Gastroesophageal sphincter (tissue), 4 donors: ENCODE results near the gene BCAS3. TPM values are rescaled to one million over a fixed set of nuclear protein-coding genes. Genes with fewer than 3 reads are reported as not detected.

ENCODE experiments used
- ATAC-seq: fragments of 150-250 bp; one replicate; pipeline ENCODE4 v1.9.1; 2016; ENCODE audit warnings: mild to moderate bottlenecking, moderate library complexity
- H3K27ac ChIP-seq, 4 donors: fragments of 200-600 bp; sonication (generic) in 3 of 4; 1 replicate in 3 of 4; 2 replicates in 1 of 4; pipeline ENCODE4 v1.5.1; 2016 to 2019
- H3K27me3 ChIP-seq: fragments of 200-600 bp; sonication (generic); one replicate; pipeline ENCODE4 v1.5.1; 2019
- H3K36me3 ChIP-seq, 2 donors: fragments of 200-600 bp; sonication (generic); one replicate each; pipeline ENCODE4 v1.5.1; 2019; ENCODE audit warnings: control low read depth in 1 of 2
- H3K4me1 ChIP-seq, 3 donors: fragments of 200-600 bp; sonication (generic); 1 replicate in 2 of 3; 2 replicates in 1 of 3; pipeline ENCODE4 v1.5.1; 2016 to 2019; ENCODE audit warnings: control low read depth in 2 of 3
- H3K4me3 ChIP-seq, 2 donors: fragments of 200-600 bp; sonication (generic); one replicate each; pipeline ENCODE4 v1.5.1; 2019; ENCODE audit warnings: mild to moderate bottlenecking in 1 of 2, moderate library complexity in 1 of 2
- H3K9me3 ChIP-seq, 3 donors: fragments of 200-600 bp; sonication (generic); one replicate each; pipeline ENCODE4 v1.5.1; 2017 to 2019; ENCODE audit warnings: control low read depth in 2 of 3
- EP300 ChIP-seq: sonication (generic); formaldehyde crosslinking; IDR thresholded peaks from one replicate; pipeline ENCODE4 v1.6.1; 2017; ENCODE audit warnings: antibody characterized with exemption, mild to moderate bottlenecking
- POLR2A ChIP-seq, 2 donors: fragments of 450-650 bp; IDR thresholded peaks; one replicate each; pipeline ENCODE4 v1.6.1; 2017; ENCODE audit warnings: antibody characterized with exemption in 2 of 2, mild to moderate bottlenecking in 2 of 2, moderate library complexity in 1 of 2
- POLR2AphosphoS5 ChIP-seq: sonication (generic); formaldehyde crosslinking; IDR thresholded peaks from one replicate; pipeline ENCODE4 v1.6.1; 2017; ENCODE audit warnings: antibody characterized with exemption
- WGBS, 2 donors: methylation state at CpG; one replicate each; pipeline ENCODE4 v1.1.5; 2018; ENCODE audit warnings: low coverage in 1 of 2; 5-methylcytosine and 5-hydroxymethylcytosine counted together
- total RNA-seq, 4 donors: library from RNA; depleted of rRNA; stranded (reverse); fragments of >200 nt; gene quantifications; one replicate each; pipeline ENCODE4 v1.1.0, GENCODE V29; 2016
- TF ChIP-seq, protein P1 (sequence below), 4 experiments: fragments of 200-600 bp in 2 of 4; fragments of 450-650 bp in 2 of 4; sonication (generic) in 1 of 4; IDR thresholded peaks; one replicate each; pipeline ENCODE4 v1.5.1; 2017 to 2019; ENCODE audit warnings: antibody characterized with exemption in 4 of 4, mild to moderate bottlenecking in 2 of 4, moderate library complexity in 2 of 4

BCAS3 gene
- total RNA-seq, 4 donors from 2014 or later = 18.8 to 37.0 (median 34.5) TPM

GRCh38 chr17:61233991-61234750 is 556.5 kb downstream of the BCAS3 start:
- H3K27me3 ChIP-seq = no peaks in the 10 kb centered on the region
- H3K36me3 ChIP-seq = no peaks in the 10 kb centered on the region
- H3K9me3 ChIP-seq = no peaks in the 10 kb centered on the region
- no peak for TF ChIP-seq POLR2AphosphoS5
- no peak for TF ChIP-seq POLR2A (IDR thresholded peaks at IDR 0.05)
- TF ChIP-seq EP300 = no peak
- TF ChIP-seq, protein P1, sequence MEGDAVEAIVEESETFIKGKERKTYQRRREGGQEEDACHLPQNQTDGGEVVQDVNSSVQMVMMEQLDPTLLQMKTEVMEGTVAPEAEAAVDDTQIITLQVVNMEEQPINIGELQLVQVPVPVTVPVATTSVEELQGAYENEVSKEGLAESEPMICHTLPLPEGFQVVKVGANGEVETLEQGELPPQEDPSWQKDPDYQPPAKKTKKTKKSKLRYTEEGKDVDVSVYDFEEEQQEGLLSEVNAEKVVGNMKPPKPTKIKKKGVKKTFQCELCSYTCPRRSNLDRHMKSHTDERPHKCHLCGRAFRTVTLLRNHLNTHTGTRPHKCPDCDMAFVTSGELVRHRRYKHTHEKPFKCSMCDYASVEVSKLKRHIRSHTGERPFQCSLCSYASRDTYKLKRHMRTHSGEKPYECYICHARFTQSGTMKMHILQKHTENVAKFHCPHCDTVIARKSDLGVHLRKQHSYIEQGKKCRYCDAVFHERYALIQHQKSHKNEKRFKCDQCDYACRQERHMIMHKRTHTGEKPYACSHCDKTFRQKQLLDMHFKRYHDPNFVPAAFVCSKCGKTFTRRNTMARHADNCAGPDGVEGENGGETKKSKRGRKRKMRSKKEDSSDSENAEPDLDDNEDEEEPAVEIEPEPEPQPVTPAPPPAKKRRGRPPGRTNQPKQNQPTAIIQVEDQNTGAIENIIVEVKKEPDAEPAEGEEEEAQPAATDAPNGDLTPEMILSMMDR (IDR thresholded peaks at IDR 0.05) = no peak
- peaks cover 2 to 30% (median 6%) of the 10 kb centered on the region in 3 donors for H3K4me1 ChIP-seq
- ATAC-seq = no peak
- WGBS, 2 donors = 100% methylated on average over 1 of the region's 1 CpG; no CpG with 5 or more reads in 1 of the 2 donors
- no peak overlapping the region for H3K4me3 ChIP-seq
- no peak overlapping the region for H3K27ac ChIP-seq

DNA sequence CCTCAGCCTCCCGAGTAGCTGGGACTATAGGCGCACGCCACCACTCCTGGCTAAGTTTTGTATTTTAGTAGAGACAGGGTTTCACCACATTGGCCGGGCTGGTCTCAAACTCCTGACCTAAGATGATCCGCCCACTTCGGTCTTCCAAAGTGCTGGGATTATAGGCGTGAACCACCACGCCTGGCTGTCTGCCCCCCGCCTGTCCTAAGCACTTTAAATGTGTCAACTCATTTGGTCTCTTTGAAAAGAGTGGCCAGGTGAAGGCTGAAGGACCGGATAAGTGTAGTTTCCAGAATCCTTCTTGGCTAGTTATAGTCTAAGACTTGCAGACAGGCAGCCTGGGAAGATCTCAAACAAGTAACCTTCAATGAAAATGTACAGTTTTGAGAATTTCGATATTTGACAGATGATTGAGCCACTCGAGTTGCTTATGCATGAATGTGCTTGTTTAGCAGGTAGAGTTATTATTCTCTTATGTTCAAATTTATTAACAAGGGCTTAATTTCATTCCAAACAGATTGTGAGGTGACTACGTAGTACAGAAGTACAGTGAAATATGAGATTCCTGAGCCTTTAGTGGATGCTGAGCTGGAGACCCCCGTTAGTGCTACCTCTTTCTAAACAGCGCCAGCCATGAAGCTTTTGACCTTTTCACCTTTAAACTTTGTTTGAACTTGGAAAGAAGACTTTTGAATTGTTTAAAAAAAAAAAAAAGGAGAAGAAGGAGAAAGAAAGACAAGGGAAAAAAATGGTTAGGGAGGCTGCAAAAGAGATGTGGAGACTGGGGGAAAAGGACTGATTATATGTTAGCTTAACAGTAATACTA is 557.6 kb downstream of the BCAS3 start:
- WGBS, 2 donors = 77 to 78% methylated on average over 13 to 14 of the region's 15 CpGs
- peaks cover 2 to 41% (median 6%) of the 10 kb centered on the region in 3 donors for H3K4me1 ChIP-seq
- H3K27me3 ChIP-seq = no peaks in the 10 kb centered on the region
- H3K4me3 ChIP-seq = no peak overlapping the region
- no peak for TF ChIP-seq POLR2AphosphoS5
- TF ChIP-seq, protein P1 (IDR thresholded peaks at IDR 0.05) = no peak
- TF ChIP-seq EP300 = no peak
- no peak for TF ChIP-seq POLR2A (IDR thresholded peaks at IDR 0.05)
- H3K9me3 ChIP-seq = no peaks in the 10 kb centered on the region
- no peaks in the 10 kb centered on the region for H3K36me3 ChIP-seq
- H3K27ac ChIP-seq = peak overlapping the region in 3 of 4 donors; percentile 34 to 66 (median 49)
- ATAC-seq = no peak

GRCh38 chr17:61235827-61236197 is 558.2 kb downstream of the BCAS3 start:
- H3K27ac ChIP-seq = peak overlapping the region in 3 of 4 donors; percentile 34 to 66 (median 49)
- no peaks in the 10 kb centered on the region for H3K27me3 ChIP-seq
- peaks cover 2 to 42% (median 6%) of the 10 kb centered on the region in 3 donors for H3K4me1 ChIP-seq
- no peaks in the 10 kb centered on the region for H3K9me3 ChIP-seq
- no peaks in the 10 kb centered on the region for H3K36me3 ChIP-seq
- 6 to 11% methylated on average over 4 to 5 of the region's 5 CpGs for WGBS, 2 donors
- TF ChIP-seq POLR2A (IDR thresholded peaks at IDR 0.05) (no peak), POLR2AphosphoS5 (no peak), EP300 (no peak)
- TF ChIP-seq, protein P1 (IDR thresholded peaks at IDR 0.05) = no peak
- ATAC-seq = no peak
- H3K4me3 ChIP-seq = no peak overlapping the region

DNA sequence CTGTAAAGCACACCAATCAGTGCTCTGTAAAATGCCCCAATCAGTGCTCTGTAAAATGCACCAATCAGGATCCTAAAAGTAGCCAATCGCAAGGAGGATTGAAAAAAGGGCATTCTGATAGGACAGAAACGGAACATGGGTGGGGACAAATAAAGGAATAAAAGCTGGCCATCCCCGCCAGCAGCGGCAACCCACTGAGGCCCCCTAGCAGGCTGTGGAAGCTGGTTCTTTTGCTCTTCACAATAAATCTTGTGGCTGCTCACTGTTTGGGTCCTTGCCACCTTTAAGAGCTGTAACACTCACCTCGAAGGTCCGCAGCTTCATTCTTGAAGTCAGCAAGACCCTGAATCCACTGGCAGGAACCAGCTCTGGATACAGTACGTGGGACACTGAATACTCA is 559.6 kb downstream of the BCAS3 start:
- ATAC-seq = no peak
- TF ChIP-seq, protein P1 (IDR thresholded peaks at IDR 0.05) = no peak
- TF ChIP-seq POLR2AphosphoS5 = no peak
- TF ChIP-seq POLR2A (IDR thresholded peaks at IDR 0.05) = no peak
- TF ChIP-seq EP300 = no peak
- no peak overlapping the region for H3K27ac ChIP-seq
- H3K9me3 ChIP-seq = no peaks in the 10 kb centered on the region
- H3K4me1 ChIP-seq = peaks cover 2 to 42% (median 6%) of the 10 kb centered on the region in 3 donors
- WGBS, 2 donors = 100% methylated on average over 3 to 5 of the region's 7 CpGs
- H3K27me3 ChIP-seq = no peaks in the 10 kb centered on the region
- H3K36me3 ChIP-seq = no peaks in the 10 kb centered on the region
- H3K4me3 ChIP-seq = no peak overlapping the region
